Stomach smooth muscle (tissue), 2 donors: ENCODE data around the gene ARF3.
"Not testable (repeated sequence)": the region's sequence is repeated elsewhere in the genome, so short reads cannot be mapped to it uniquely, and the experiment has no call there.

Experiments used
- H3K27ac ChIP-seq: one replicate; pipeline ENCODE4 v1.7.0; 2013; ENCODE audit warnings: mild to moderate bottlenecking, low read length, inconsistent platforms
- H3K27me3 ChIP-seq, 2 donors: one replicate each; pipeline ENCODE4 v1.7.0; 2013; ENCODE audit warnings: low read length in 2 of 2; ENCODE audit not compliant: insufficient read depth in 2 of 2, control insufficient read depth in 1 of 2
- H3K36me3 ChIP-seq, 2 donors: one replicate each; pipeline ENCODE4 v1.7.0; 2013; ENCODE audit warnings: low read length in 2 of 2; ENCODE audit not compliant: control insufficient read depth in 2 of 2, insufficient read depth in 2 of 2
- H3K4me1 ChIP-seq: one replicate; pipeline ENCODE4 v1.7.0; 2013; ENCODE audit warnings: low read length; ENCODE audit not compliant: control insufficient read depth, insufficient read depth
- H3K4me3 ChIP-seq, 2 donors: one replicate each; pipeline ENCODE4 v1.7.0; 2013; ENCODE audit warnings: low read length in 2 of 2
- H3K9ac ChIP-seq, 2 donors: one replicate each; pipeline ENCODE4 v1.7.0; 2013; ENCODE audit warnings: low read length in 2 of 2, mild to moderate bottlenecking in 1 of 2
- H3K9me3 ChIP-seq, 2 donors: one replicate each; pipeline ENCODE4 v1.7.0; 2013; ENCODE audit warnings: low read length in 2 of 2; ENCODE audit not compliant: control insufficient read depth in 2 of 2
- donor health status: healthy.
- donor health status: Pancreatic carcinoma.

The ARF3 gene

DNA sequence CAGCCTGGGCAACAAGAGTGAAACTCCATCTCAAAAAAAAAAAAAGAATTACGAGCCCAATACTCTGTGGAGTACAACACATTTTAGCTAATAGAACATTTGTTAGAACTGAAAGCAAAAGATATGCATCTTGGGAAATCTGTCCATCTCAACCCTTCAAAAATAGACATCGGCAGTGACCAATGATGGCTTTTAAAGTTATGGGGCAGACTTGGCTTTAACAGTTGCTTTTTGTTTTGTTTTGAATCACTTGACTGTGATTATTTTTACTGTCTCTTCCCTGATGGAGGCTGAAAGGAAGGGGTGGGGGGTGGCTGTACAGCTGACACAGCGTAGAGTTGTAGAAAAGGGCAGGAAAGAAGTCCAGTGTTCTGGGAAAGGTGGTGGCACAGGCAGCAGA, 34.2 kb downstream of the ARF3 start:
- H3K36me3 ChIP-seq, result peaks cover 0 to 2% of the 10 kb centered on the region in 2 donors
- no peaks in the 10 kb centered on the region for H3K9me3 ChIP-seq
- no peak overlapping the region for H3K9ac ChIP-seq
- peaks cover 11% of the 10 kb centered on the region for H3K4me1 ChIP-seq
- H3K27ac ChIP-seq, result no peak overlapping the region
- no peaks in the 10 kb centered on the region for H3K27me3 ChIP-seq
- no peak overlapping the region for H3K4me3 ChIP-seq

- Histone ChIP-seq H3K27ac (no peak overlapping the region), H3K36me3 (no peaks in the 10 kb centered on the region), H3K4me1 (no peaks in the 10 kb centered on the region), H3K9me3 (no peaks in the 10 kb centered on the region), H3K9ac (no peak overlapping the region), H3K4me3 (no peak overlapping the region), H3K27me3 (no peaks in the 10 kb centered on the region)
These were observed 39.3 kb downstream of the ARF3 start for GRCh38 chr12:48917857-48918537.

- Histone ChIP-seq H3K36me3 (no peaks in the 10 kb centered on the region), H3K4me1 (no peaks in the 10 kb centered on the region), H3K27ac (no peak overlapping the region), H3K27me3 (no peaks in the 10 kb centered on the region), H3K4me3 (no peak overlapping the region), H3K9ac (no peak overlapping the region), H3K9me3 (no peaks in the 10 kb centered on the region)
These were observed 47.1 kb downstream of the ARF3 start for GRCh38 chr12:48910196-48910595.

DNA sequence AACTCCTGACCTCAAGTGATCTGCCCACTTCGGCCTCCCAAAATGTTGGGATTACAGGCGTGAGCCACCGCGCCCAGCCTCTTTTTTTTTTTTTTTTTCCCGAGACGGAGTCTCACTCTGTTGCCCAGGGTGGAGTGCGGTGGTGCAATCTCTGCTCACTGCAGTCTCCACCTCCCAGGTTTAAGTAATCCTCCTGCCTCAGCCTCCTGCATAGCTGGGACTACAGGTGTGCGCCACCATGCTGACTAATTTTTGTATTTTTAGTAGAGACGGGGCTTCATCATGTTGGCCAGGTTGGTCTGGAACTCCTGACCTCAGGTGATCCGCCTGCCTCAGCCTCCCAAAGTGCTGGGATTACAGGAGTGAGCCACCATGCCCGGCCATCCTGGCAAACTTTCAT, 47.6 kb downstream of the ARF3 start:
- not testable (repeated sequence) for H3K4me3 ChIP-seq, H3K27ac ChIP-seq, H3K9me3 ChIP-seq, H3K27me3 ChIP-seq, H3K36me3 ChIP-seq, H3K9ac ChIP-seq, H3K4me1 ChIP-seq

- no peak overlapping the region for H3K9ac ChIP-seq
- H3K9me3 ChIP-seq, result no peaks in the 10 kb centered on the region
- H3K4me3 ChIP-seq, result no peak overlapping the region
- H3K27me3 ChIP-seq, result no peaks in the 10 kb centered on the region
- peaks cover 6% of the 10 kb centered on the region for H3K4me1 ChIP-seq
- H3K36me3 ChIP-seq, result no peaks in the 10 kb centered on the region
- H3K27ac ChIP-seq, result no peak overlapping the region
These were observed 50.0 kb downstream of the ARF3 start for GRCh38 chr12:48907245-48907644.

DNA sequence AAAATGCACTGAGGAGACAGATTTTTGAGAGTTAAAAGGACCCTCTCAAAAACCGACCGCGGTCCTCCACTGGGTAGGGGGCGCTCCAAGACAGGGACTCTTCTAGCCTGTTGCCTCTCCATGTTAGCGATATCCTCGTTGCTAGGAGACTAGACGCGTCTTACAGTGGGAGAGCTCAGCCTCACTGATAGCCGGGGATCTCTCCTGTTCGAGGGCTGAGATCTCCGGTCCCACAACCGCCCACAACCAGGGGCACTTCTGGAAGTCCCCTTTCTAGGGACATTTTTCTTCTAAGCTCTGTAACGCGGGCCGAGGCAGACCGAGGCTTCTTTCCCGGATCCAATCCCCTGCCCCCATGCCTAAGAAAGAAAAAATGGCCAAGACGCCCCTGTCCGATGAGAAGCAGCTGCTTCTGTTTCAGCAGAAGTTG, 53.3 kb downstream of the ARF3 start:
- Histone ChIP-seq H3K4me1 (peaks cover 6% of the 10 kb centered on the region), H3K27ac (no peak overlapping the region), H3K27me3 (no peaks in the 10 kb centered on the region), H3K4me3 (peak overlapping the region; percentile 69 to 75), H3K9me3 (no peaks in the 10 kb centered on the region), H3K36me3 (no peaks in the 10 kb centered on the region), H3K9ac (peak overlapping the region; percentile 29 to 50)

DNA sequence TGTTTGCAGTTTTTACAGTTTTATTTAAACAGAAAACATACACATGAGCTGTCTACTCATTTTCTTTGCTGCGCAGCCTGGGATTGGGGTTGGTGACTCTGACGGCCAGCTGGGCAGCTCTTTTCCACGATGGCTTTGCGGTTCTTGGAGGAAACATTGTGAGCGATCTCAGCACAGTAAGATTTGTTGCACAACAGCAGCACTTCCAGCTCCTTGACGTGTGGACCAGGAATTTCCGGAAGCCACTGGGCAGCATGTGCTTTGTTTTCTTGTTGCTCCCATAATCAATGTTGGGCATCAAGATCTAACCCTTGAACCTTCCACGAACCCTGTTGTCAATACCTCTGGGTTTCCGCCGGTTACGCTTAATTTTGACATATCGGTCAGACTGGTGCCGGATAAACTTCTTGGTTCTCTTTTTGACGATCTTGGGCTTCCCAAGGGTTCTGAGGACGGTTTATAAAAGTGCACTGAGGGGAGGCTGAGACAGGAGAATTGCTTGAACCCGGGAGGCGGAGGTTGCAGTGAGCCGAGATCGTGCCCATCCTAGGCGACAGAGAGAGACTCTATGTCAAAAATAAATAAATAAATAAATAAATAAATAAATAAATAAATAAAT, 53.8 kb downstream of the ARF3 start:
- Histone ChIP-seq H3K36me3 (no peaks in the 10 kb centered on the region), H3K9ac (no peak overlapping the region), H3K27ac (no peak overlapping the region), H3K27me3 (no peaks in the 10 kb centered on the region), H3K9me3 (no peaks in the 10 kb centered on the region), H3K4me3 (peak overlapping the region in 1 of 2 donors; percentile 35), H3K4me1 (peaks cover 6% of the 10 kb centered on the region)

DNA sequence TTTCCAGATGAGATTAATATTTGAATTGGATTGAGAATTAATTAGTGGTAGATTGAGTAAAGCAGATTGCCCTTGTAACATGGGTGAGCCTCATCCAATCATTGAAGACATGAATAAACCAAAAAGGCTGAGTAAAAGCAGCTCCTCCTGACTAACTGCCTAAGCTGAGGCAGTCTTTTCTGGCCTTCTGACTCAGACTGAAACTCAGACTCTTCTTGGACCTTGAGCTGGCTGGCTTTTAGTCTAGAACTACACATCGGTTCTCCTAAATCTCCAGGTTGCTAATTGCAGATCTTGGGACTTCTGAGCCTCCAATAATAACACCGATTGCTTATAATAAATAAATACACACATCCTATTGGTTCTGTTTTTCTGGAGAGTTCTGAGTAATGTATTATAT, 56.0 kb downstream of the ARF3 start:
- no peaks in the 10 kb centered on the region for H3K9me3 ChIP-seq
- no peak overlapping the region for H3K4me3 ChIP-seq
- H3K27me3 ChIP-seq, result no peaks in the 10 kb centered on the region
- no peak overlapping the region for H3K27ac ChIP-seq
- H3K9ac ChIP-seq, result no peak overlapping the region
- peaks cover 6% of the 10 kb centered on the region for H3K4me1 ChIP-seq
- no peaks in the 10 kb centered on the region for H3K36me3 ChIP-seq

GRCh38 chr12:48899651-48900050, 57.6 kb downstream of the ARF3 start:
- peaks cover 6% of the 10 kb centered on the region for H3K4me1 ChIP-seq
- no peak overlapping the region for H3K4me3 ChIP-seq
- H3K36me3 ChIP-seq, result no peaks in the 10 kb centered on the region
- H3K27ac ChIP-seq, result no peak overlapping the region
- no peaks in the 10 kb centered on the region for H3K27me3 ChIP-seq
- H3K9ac ChIP-seq, result no peak overlapping the region
- H3K9me3 ChIP-seq, result no peaks in the 10 kb centered on the region

- peaks cover 10 to 11% of the 10 kb centered on the region in 2 donors for H3K27me3 ChIP-seq
- no peak overlapping the region for H3K4me3 ChIP-seq
- peaks cover 9% of the 10 kb centered on the region for H3K4me1 ChIP-seq
- H3K27ac ChIP-seq, result no peak overlapping the region
- H3K36me3 ChIP-seq, result no peaks in the 10 kb centered on the region
- no peak overlapping the region for H3K9ac ChIP-seq
- H3K9me3 ChIP-seq, result no peaks in the 10 kb centered on the region
These were observed 63.0 kb downstream of the ARF3 start for GRCh38 chr12:48894271-48894670.
